Activated B cell treated with CpG ODN at 0.5 μM for 24 hours (primary cell): ENCODE data around the gene RGSL1. TPM values are rescaled to one million over a fixed set of nuclear protein-coding genes. Genes with fewer than 3 reads are reported as not detected.
A peak's percentile ranks its signal among the peaks of the same experiment; 100 is the strongest.

Experiments
- ATAC-seq: fragments of 200-7000 bp; cut with Tn5 transposase; one replicate; pipeline ENCODE4 v1.10.0; 2021; ENCODE audit warnings: low read depth, mild to moderate bottlenecking, moderate library complexity
- CTCF ChIA-PET: fragments of 350-600 bp; sonication (Branson Sonifier 250); formaldehyde crosslinking; loops from one replicate; lab custom pipeline; 2021; ENCODE audit warnings: antibody characterized with exemption; lab: Charles Lee
- POLR2A ChIA-PET: fragments of 350-600 bp; sonication (Branson Sonifier 250); formaldehyde crosslinking; loops from one replicate; lab custom pipeline; 2021; ENCODE audit warnings: antibody characterized with exemption; lab: Charles Lee
- DNase-seq: peaks from one replicate; pipeline ENCODE4 v3.0.0; 2022
- H3K27ac Mint-ChIP-seq: one replicate; pipeline ENCODE4 v1.8.0; 2020; ENCODE audit warnings: mixed read lengths
- H3K27me3 Mint-ChIP-seq: one replicate; pipeline ENCODE4 v1.8.0; 2021; ENCODE audit warnings: mixed read lengths
- H3K36me3 Mint-ChIP-seq: one replicate; pipeline ENCODE4 v1.8.0; 2021; ENCODE audit warnings: low read depth, mixed read lengths
- H3K4me1 Mint-ChIP-seq: one replicate; pipeline ENCODE4 v1.8.0; 2021; ENCODE audit warnings: mixed read lengths
- H3K4me3 Mint-ChIP-seq: one replicate; pipeline ENCODE4 v1.8.0; 2020; ENCODE audit warnings: mild to moderate bottlenecking, mixed read lengths
- H3K9me3 Mint-ChIP-seq: one replicate; pipeline ENCODE4 v1.8.0; 2020; ENCODE audit warnings: mixed read lengths
- intact Hi-C: fragments of 100-400 bp; cut with micrococcal nuclease; formaldehyde crosslinking; loops from one replicate; pipeline ENCODE4 v1.15.1; 2024
- total RNA-seq: library from RNA; stranded (reverse); gene quantifications from 2 replicates; pipeline ENCODE4 v1.2.3, GENCODE V29; 2022
- TF ChIP-seq, protein P1 (sequence below): fragments of 200-600 bp; IDR thresholded peaks from one replicate; pipeline ENCODE4 v1.8.0; 2022; ENCODE audit warnings: antibody characterized with exemption, mild to moderate bottlenecking

RGSL1 gene
- total RNA-seq, 1 donor from 2014 or later = not detected

DNA sequence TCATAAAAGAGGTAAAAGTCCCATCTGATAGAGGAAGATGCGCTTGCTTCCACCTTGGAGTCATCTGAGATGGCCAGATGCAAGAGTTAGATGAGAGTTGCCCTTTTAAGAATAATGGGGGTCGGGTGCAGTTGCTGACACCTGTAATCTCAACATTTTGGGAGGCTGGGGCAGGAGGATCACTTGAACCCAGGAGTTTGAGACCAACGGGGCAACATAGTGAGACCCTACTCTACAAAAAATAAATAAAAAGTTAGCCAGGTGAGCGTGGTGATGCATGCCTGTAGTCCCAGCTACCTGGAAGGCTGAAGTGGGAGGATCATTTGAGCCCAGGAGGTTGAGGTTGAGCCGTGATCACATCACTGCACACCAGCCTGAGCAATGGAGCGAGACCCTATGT, 36.0 kb upstream of the RGSL1 start:
- H3K4me1 Mint-ChIP-seq = no peaks in the 10 kb centered on the region
- ATAC-seq (no peak), DNase-seq (no peak)
- CTCF ChIA-PET = no interaction called here
- POLR2A ChIA-PET = no interaction called here
- H3K27ac Mint-ChIP-seq = no peak overlapping the region
- no peaks in the 10 kb centered on the region for H3K36me3 Mint-ChIP-seq
- H3K9me3 Mint-ChIP-seq = no peaks in the 10 kb centered on the region
- peaks cover 11% of the 10 kb centered on the region for H3K27me3 Mint-ChIP-seq
- no peak overlapping the region for H3K4me3 Mint-ChIP-seq
- TF ChIP-seq, protein P1, sequence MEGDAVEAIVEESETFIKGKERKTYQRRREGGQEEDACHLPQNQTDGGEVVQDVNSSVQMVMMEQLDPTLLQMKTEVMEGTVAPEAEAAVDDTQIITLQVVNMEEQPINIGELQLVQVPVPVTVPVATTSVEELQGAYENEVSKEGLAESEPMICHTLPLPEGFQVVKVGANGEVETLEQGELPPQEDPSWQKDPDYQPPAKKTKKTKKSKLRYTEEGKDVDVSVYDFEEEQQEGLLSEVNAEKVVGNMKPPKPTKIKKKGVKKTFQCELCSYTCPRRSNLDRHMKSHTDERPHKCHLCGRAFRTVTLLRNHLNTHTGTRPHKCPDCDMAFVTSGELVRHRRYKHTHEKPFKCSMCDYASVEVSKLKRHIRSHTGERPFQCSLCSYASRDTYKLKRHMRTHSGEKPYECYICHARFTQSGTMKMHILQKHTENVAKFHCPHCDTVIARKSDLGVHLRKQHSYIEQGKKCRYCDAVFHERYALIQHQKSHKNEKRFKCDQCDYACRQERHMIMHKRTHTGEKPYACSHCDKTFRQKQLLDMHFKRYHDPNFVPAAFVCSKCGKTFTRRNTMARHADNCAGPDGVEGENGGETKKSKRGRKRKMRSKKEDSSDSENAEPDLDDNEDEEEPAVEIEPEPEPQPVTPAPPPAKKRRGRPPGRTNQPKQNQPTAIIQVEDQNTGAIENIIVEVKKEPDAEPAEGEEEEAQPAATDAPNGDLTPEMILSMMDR = no peak
- intact Hi-C loops = no loop called here

DNA sequence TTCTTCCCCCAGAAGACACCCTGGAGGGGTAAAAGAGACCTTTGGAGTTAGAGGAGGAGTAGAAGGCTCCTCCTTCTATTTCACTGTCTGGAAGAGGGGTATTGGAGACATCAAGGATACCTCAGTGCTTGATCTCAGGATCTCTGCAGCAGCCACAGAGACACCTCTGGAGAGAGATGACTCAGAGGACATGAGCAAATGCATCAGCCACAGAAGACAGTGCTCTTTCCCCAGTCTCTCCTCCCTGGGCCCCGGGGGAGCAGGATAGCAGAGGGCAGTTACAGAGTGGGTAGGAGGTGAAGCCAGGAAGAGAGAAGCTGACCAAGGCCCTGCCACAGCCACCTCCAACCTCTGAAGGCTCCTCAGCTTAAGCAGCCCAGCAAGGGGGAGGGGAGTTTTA, 34.2 kb upstream of the RGSL1 start:
- Mint-ChIP-seq H3K27me3 (peaks cover 9% of the 10 kb centered on the region), H3K36me3 (no peaks in the 10 kb centered on the region), H3K4me3 (no peak overlapping the region), H3K4me1 (no peaks in the 10 kb centered on the region), H3K27ac (no peak overlapping the region), H3K9me3 (peaks cover 3% of the 10 kb centered on the region)
- TF ChIP-seq, protein P1 = no peak
- ChIA-PET POLR2A (no interaction called here), CTCF (interaction anchor here (1.2 kb wide), 1 partner anchor 19 kb away, joined by 3 read pairs; no protein-coding TSS in a partner anchor)
- ATAC-seq (no peak), DNase-seq (no peak)
- intact Hi-C loops = no loop called here

DNA sequence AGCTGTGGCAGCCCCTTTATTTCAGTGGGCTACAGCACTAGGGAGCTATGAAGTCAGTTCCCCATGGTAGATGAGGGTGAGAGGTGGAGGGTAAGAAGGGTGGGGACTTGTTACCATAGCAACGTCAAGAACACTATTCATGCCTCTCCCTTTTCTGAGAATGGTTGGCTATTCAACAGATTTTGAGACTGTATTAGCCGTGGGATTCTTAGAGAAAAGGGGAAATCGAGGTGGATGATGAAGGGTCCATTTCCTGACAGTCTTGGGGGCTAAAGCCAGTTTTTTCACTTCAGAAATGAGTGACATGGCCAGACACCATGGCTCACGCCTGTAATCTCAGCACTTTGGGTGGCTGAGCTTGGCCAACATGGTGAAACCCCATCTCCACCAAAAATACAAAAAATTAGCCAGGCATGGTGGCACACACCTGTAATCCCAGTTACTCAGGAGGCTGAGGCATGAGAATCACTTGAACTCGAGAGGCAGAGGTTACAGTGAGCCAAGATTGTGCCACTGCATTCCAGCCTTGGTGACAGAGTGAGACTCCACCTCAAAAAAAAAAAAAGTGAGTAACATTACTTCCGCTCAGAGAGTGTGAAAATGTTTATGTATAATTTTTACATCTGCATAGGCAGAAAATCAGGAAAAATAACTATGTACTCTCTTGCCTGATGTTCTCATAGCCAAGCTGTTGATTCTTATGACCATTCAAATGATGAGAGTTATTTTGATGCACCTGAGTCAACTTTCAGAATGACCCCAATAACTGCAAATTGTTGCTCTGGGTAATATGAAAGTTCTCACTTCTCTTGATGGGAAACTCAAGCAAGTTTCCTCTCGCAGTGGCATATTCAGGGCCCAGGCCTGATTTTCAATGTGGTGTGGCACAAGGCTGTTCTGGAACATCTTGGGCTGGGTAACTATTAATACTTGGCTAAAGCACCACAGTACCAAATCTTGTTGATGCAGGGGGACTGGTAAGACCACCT, 23.2 kb upstream of the RGSL1 start:
- Mint-ChIP-seq H3K9me3 (no peaks in the 10 kb centered on the region), H3K27me3 (no peaks in the 10 kb centered on the region), H3K27ac (peak overlapping the region; percentile 51), H3K4me1 (peaks cover 8% of the 10 kb centered on the region), H3K4me3 (no peak overlapping the region), H3K36me3 (no peaks in the 10 kb centered on the region)
- TF ChIP-seq, protein P1 = no peak
- ChIA-PET POLR2A (no interaction called here), CTCF (interaction anchor here (1.4 kb wide), 1 partner anchor 30 kb away, joined by 5 read pairs; no protein-coding TSS in a partner anchor)
- ATAC-seq (no peak), DNase-seq (no peak)
- intact Hi-C loops = no loop called here

DNA sequence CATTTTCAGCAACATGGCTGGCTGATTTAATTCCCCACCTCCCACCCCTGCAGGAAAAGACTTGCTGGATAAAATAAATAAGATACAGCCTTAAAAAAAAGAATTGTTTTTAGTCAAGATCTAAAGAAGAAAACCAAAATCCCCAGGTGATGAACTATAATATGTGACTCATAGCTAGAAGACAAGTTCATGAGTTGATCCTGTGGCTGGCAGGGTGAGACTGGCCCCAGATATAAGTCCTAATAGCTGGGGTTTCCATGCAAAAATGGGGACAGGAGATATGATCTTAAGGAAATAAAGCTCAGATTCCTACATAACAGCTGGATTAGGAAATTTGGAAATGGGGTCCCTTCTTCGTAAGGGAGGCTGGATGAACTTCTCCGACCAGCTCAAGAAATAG, 21.9 kb upstream of the RGSL1 start:
- DNase-seq (no peak), ATAC-seq (no peak)
- TF ChIP-seq, protein P1 = no peak
- Mint-ChIP-seq H3K27ac (no peak overlapping the region), H3K4me3 (no peak overlapping the region), H3K9me3 (no peaks in the 10 kb centered on the region), H3K4me1 (peaks cover 8% of the 10 kb centered on the region), H3K27me3 (no peaks in the 10 kb centered on the region), H3K36me3 (no peaks in the 10 kb centered on the region)
- POLR2A ChIA-PET = no interaction called here
- CTCF ChIA-PET = no interaction called here
- intact Hi-C loops = no loop called here

DNA sequence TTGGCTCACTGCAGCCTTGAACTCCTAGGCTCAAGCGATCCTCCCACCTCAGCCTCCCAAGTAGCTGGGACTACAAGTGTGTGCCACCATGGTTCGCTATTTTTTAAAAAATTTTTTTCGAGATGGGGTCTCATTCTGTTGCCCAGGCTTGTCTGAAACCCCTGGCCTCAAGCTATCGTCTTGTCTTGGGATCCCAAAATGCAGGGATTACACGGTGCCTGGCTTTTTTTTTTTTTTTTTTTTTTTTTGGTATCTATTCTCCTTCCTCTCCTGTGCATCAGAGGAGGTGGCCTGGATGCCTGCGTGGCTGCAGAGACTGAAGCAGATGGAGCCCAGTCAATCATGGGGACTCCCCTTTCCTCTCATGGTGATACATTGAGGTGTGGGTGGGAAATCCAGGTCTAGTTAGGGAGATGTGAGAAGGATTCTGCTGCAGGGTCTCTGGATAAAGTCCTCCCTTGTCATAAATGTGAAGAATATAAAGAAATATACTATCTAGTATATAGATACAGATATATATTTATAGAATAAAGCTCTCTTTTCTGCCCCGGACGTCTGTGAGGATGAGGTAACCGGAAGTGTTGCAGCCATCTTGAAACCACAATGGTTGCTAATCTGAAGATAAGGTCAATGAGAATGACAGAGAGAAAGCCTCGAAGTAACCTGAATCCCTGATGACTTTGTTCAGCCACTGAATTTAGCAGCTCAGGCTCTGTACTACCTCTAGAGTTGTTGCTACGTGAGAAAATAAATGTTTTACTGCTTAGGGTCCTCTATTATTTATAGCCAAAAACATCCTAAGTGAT, 19.5 kb upstream of the RGSL1 start:
- H3K36me3 Mint-ChIP-seq = no peaks in the 10 kb centered on the region
- ATAC-seq = peak; percentile 52
- intact Hi-C loops = no loop called here
- H3K4me3 Mint-ChIP-seq = no peak overlapping the region
- H3K27me3 Mint-ChIP-seq = no peaks in the 10 kb centered on the region
- DNase-seq = no peak
- TF ChIP-seq, protein P1 = no peak
- POLR2A ChIA-PET = no interaction called here
- H3K9me3 Mint-ChIP-seq = no peaks in the 10 kb centered on the region
- H3K4me1 Mint-ChIP-seq = peaks cover 8% of the 10 kb centered on the region
- CTCF ChIA-PET = no interaction called here
- no peak overlapping the region for H3K27ac Mint-ChIP-seq
